Measurements from ENCODE around the gene DSCAML1.

DSCAML1 gene

GRCh38 chr11:117838901-117839300 lies 41.9 kb upstream of the DSCAML1 start (continued):
- TF ChIP-seq BACH2 (CRISPR knock-in tag; IDR thresholded peaks at IDR 0.05; ENCODE audit: borderline replicate concordance), result no peak

GRCh38 chr11:117837791-117838190 lies 40.8 kb upstream of the DSCAML1 start:
- ATAC-seq, result no peak
- TF ChIP-seq TCF4 (CRISPR knock-in tag; IDR thresholded peaks at IDR 0.05; ENCODE audit: borderline replicate concordance) (no peak), ZC3H10 (CRISPR knock-in tag; IDR thresholded peaks at IDR 0.05) (no peak), GLIS3 (CRISPR knock-in tag; IDR thresholded peaks at IDR 0.05) (no peak), ZNF565 (CRISPR knock-in tag; conservative IDR thresholded peaks at IDR 0.05; ENCODE audit: low read depth) (no peak), ISL1 (CRISPR knock-in tag; IDR thresholded peaks at IDR 0.05) (no peak), ZFP3 (CRISPR knock-in tag; IDR thresholded peaks at IDR 0.05) (no peak)

GRCh38 chr11:117837070-117837776 lies 40.2 kb upstream of the DSCAML1 start:
- no peak for TF ChIP-seq ZNF8 (CRISPR knock-in tag; IDR thresholded peaks at IDR 0.05)
- no peak for TF ChIP-seq ARNTL (CRISPR knock-in tag; IDR thresholded peaks at IDR 0.05; ENCODE audit: borderline replicate concordance, low read depth)
- TF ChIP-seq CSDC2 (CRISPR knock-in tag; IDR thresholded peaks at IDR 0.05), result no peak
- TF ChIP-seq ISL1 (CRISPR knock-in tag; IDR thresholded peaks at IDR 0.05), result no peak
- TF ChIP-seq ZNF70 (CRISPR knock-in tag; IDR thresholded peaks at IDR 0.05), result no peak
- TF ChIP-seq OSR1 (CRISPR knock-in tag; IDR thresholded peaks at IDR 0.05), result no peak
- no peak for TF ChIP-seq ESRRG (CRISPR knock-in tag; IDR thresholded peaks at IDR 0.05)
- no peak for TF ChIP-seq CSRNP3 (CRISPR knock-in tag; IDR thresholded peaks at IDR 0.05)
- TF ChIP-seq PATZ1 (CRISPR knock-in tag; IDR thresholded peaks at IDR 0.05; ENCODE audit: borderline replicate concordance), result no peak
- no peak for TF ChIP-seq ZFP3 (CRISPR knock-in tag; IDR thresholded peaks at IDR 0.05)
- TF ChIP-seq SNAI2 (CRISPR knock-in tag; IDR thresholded peaks at IDR 0.05), result no peak
- no peak for TF ChIP-seq CREB5 (CRISPR knock-in tag; IDR thresholded peaks at IDR 0.05; ENCODE audit: low read depth)
- no peak for TF ChIP-seq ZNF565 (CRISPR knock-in tag; conservative IDR thresholded peaks at IDR 0.05; ENCODE audit: low read depth)
- no peak for TF ChIP-seq RARB (CRISPR knock-in tag; IDR thresholded peaks at IDR 0.05)
- TF ChIP-seq ZC3H10 (CRISPR knock-in tag; IDR thresholded peaks at IDR 0.05), result no peak
- ATAC-seq, result no peak

GRCh38 chr11:117836077-117836960 lies 39.3 kb upstream of the DSCAML1 start:
- no peak for TF ChIP-seq GLIS3 (CRISPR knock-in tag; IDR thresholded peaks at IDR 0.05)
- TF ChIP-seq ISL1 (CRISPR knock-in tag; IDR thresholded peaks at IDR 0.05), result no peak
- no peak for TF ChIP-seq TOX (CRISPR knock-in tag; IDR thresholded peaks at IDR 0.05; ENCODE audit: borderline replicate concordance)
- TF ChIP-seq ZNF8 (CRISPR knock-in tag; IDR thresholded peaks at IDR 0.05), result no peak
- no peak for TF ChIP-seq ZNF70 (CRISPR knock-in tag; IDR thresholded peaks at IDR 0.05)
- TF ChIP-seq ZFP3 (CRISPR knock-in tag; IDR thresholded peaks at IDR 0.05), result no peak
- ATAC-seq, result no peak

- TF ChIP-seq ARNTL (CRISPR knock-in tag; IDR thresholded peaks at IDR 0.05; ENCODE audit: borderline replicate concordance, low read depth), result no peak
- no peak for TF ChIP-seq POU6F1 (CRISPR knock-in tag; IDR thresholded peaks at IDR 0.05; ENCODE audit: borderline replicate concordance, low read depth)
Measured at GRCh38 chr11:117835576-117835975, 38.6 kb upstream of the DSCAML1 start.

More at GRCh38 chr11:117835576-117835975, 38.6 kb upstream of the DSCAML1 start:
- ATAC-seq, result no peak

All from SK-N-SH treated with all-trans-retinoic acid at 6 μM for 48 hours (cell line).